HG03097 (cell line): ENCODE results near the gene SYPL1.

Experiments used
- ATAC-seq: cut with Tn5 transposase; IDR thresholded peaks from one replicate; pipeline ENCODE4 v1.9.1; 2021; ENCODE audit not compliant: unreplicated experiment, low FRiP score

Gene SYPL1

DNA sequence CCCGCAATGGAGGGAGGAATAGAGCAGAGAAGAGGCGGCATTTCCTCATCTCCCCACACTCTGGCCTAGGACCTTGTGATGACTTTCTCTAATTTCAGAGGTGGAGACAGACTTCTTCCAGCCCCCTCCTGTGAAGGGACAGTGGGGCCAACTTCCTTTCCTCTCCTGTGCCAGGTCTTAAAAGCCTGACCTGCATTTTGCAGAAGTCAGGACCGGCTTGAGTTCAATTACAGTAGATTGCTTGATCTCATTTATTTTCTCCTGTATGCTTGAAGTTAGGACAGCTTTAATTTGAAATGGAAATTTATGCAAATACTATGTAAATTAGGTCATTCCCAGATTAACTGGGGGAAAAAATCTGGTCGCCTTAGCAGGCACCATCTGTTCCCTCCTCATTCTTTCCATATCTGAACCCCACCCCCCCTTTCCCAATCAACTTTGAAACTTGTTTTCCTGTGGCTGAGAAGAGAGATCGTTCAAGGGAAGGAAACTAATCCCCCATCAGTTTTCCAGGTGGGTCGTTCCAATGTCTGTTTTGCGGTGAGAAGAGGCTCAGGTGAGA, 57.1 kb downstream of the SYPL1 start:
- ATAC-seq, result no peak

- no peak for ATAC-seq
Observed at GRCh38 chr7:106054156-106054910, 57.8 kb downstream of the SYPL1 start.

- no peak for ATAC-seq
Observed at GRCh38 chr7:106053109-106053508, 59.0 kb downstream of the SYPL1 start.

DNA sequence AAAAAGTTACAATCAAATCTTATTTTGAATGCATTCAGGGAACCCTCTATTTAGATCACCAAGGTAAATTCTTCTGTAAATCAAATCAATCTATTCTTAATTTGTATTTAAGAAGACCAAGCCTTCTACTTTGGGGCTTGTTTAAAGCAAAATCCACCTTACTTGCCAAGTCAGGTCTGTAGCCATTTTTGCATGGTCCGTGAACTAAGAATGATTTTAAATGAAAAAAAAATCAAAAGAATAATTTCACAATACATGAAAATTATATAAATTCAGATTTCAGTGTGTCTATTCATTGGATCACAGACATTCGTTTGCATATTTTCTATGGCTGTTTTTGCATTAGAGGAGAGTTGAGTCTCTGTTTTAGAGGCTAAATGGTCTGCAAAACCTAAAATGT, 59.4 kb downstream of the SYPL1 start:
- ATAC-seq, result no peak

- no peak for ATAC-seq
Observed at GRCh38 chr7:106050746-106051117, 61.4 kb downstream of the SYPL1 start.

DNA sequence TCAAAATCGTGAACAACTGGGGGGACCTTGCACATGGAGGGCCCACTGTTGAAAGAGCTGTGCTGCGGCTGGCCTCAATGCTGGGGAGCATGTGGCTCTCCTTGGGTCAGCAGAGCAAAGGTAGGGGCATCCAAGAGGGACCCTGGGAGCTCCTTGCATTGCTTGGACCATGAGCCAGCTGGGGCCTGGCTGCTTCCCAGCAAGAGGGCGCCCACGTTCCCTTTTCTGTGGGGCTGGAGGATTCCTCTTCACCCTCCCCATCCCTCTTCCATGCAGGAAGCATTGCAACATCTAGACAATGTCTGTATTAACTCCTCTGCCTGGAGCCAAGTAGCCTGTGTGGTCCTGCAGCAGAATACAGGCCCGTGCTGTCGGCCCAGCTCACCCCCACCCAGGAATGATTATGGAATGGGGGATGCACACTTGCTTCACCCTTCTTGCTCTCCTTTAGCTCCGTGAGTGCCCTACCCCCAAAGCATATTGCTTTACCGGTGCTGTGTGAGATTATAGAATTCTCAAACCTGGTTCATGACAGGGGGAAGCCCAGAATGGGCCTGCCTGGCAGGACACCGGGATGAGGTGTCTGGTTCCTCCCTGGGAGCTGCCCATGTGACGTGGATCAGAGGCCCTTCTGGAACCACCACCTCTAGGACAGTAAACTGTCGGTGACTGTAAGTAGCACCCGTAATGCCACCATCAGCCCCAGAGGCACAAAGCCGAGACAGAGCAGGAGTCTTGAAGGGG, 61.9 kb downstream of the SYPL1 start:
- no peak for ATAC-seq

DNA sequence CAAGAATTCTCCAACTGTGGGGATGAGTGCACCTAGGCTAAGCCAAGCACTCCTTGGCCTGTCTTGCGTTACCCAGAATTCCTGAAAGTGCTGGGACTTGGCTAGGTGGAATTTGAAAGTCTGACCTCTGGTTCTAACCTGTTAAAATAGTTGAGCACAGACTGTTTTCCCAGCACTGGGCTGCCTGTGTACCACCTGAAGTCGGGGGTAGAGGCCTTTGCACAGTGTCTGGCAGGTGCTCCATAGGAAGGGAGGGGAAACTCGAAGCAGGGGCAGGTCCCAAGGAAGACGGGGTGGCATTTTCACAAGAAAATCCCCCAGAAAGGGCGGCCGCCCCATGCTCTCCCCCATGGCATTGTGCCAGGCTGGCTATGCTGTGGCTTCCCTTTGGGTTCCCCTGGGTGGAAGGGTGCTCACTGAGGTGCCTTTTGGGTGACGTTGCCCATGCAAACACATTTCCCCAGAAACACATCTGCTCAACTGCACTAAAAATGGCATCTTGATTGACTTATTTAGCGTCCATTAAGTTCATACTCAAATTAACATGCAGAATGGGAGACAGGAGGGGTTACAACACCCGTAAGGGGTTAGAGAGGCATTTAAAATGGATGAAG, 62.9 kb downstream of the SYPL1 start:
- ATAC-seq, result no peak

DNA sequence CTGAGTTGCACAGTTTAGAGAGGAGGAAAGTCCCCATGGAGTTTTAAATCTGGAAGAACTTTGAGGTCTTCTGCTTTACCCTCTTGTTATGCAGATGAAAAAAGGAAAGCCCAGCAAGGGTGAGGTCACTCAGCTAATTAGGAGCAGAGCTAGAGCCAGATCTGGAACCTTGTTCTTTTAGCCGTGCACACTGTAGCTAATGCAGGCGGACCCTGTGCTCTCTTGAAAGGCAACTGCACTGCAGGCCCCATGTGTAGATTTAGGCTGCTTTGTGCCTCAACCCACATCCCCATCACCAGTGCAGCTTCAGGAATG, 63.4 kb downstream of the SYPL1 start:
- no peak for ATAC-seq

GRCh38 chr7:106047818-106048705, 64.0 kb downstream of the SYPL1 start:
- no peak for ATAC-seq

DNA sequence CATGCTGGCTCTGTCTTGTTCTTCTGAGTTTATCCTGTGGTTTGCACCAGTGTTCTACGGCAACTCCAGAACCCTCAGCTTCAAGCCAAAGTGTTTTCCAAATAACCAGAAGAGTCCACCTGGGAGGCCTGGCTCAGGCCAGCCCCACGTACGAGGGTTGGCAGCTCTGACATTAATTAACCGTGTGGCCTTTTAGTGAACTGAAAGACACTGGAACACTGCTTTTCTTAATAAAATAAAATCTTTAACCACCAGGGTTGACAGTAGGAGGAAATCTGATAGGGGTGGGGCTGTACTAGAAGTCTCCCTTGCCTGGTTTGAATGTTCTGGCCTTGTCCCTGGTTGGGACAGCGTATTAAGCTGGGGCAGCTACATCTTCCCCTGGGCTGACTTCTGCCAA, 64.9 kb downstream of the SYPL1 start:
- ATAC-seq, result no peak

DNA sequence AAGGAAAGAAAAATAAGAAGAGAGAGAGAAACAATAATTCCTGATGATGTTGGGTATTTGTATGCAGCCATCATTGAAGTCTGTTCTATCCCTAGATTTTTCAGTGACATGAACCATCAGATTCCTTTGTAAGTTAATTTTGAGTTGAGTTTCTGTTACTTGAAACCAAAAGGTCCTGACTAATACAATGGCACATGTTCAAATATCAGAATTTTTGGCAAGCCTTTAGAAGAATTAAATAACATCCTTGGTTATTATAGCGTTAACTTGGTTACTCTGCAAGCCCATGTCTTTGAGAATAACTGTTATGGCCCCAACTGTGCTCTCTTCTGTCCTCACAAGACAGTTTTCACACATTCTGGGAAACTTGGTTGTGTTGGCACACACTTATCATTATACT, 66.5 kb downstream of the SYPL1 start:
- ATAC-seq, result no peak

DNA sequence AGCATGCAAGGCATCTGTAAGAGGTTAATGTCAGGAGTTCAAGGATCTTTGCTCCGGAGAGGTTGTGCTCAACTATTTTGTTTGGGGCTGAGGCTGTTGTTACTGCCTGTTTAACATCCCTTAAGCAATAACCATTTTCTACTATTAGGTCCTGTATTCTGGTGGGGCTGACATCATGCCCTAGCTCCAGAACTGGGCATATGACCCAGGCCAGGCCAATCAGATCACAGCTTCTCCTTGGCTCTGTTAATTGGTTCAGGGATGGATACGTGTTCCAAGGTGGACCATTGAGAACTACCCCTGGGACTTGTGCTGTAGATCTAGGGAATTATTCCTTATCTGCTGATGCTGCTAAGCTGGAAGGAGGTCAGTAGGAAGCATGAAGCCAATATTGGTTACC, 67.0 kb downstream of the SYPL1 start:
- ATAC-seq, result no peak

DNA sequence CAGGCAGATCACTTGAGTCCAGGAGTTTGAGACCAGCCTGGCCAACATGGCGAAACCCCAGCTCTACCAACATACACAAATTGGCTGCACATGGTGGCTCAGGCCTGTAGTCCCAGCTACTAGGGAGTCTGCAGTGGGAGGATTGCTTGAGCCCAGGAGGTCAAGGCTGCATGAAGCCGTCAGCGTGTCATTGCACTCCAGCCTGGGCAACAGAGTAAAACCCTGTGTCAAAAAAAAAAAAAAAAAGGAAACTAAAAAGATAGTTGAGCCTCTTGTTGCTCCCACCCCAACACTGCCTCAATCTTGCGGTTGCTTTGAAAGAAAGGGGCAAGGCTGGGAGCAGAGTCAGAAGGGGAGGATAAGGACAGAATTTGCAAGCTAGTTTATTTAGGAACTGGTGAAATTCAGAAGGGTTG, 69.9 kb downstream of the SYPL1 start:
- no peak for ATAC-seq

DNA sequence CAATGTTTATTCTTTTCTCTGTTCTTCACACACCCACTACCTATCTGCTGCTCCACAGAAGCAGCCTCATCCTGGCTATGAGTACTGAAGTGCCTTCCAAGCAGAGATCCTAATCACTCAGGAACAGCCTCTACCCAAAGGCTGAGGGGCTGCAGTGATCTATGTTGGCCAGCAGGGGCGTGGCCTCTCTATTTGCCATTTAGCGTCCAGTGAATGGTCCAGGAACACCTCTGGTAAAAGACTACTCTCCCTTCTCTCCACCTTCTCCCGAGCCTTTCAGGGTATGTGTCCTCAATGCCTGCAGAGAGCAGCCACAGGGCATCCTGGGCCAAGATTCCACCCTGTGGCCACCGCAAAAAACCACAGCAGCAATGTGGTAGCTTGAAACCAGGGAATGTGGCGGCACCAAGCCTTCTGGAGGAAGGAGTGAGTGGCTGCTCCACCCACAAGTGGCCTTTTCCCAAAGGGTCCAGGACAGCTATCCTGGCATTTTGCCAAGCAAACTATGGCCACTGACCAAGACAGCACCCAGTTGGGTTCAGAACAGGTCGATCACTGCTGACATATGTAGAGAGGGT, 70.9 kb downstream of the SYPL1 start:
- ATAC-seq, result no peak
